Stimulated activated CD8-positive, alpha-beta memory T cell treated with anti-CD3 and anti-CD28 coated beads, Interleukin-15, amount 100 ng/mL, for 48 hours (primary cell): ENCODE data around the gene EDNRA.
"Not testable (repeated sequence)": the region's sequence is repeated elsewhere in the genome, so short reads cannot be mapped to it uniquely, and the experiment has no call there.

ENCODE experiments used
- DNase-seq, 2 donors: peaks; one replicate each; pipeline ENCODE4 v3.0.0-alpha.2; 2020; ENCODE audit warnings: low read depth in 2 of 2

Gene EDNRA

GRCh38 chr4:147480891-147481576 lies at the start of gene EDNRA:
EDNRA (plus strand) TSS chr4:147481097; CDS start chr4:147485682, 4,585 bp downstream.
- DNase-seq, result no peak

GRCh38 chr4:147434370-147434769 lies 46.5 kb upstream of the EDNRA start:
- not testable (repeated sequence) for DNase-seq

GRCh38 chr4:147440442-147440841 lies 40.5 kb upstream of the EDNRA start:
- no peak for DNase-seq

- no peak for DNase-seq
Observed at GRCh38 chr4:147447786-147448185, 33.1 kb upstream of the EDNRA start.

GRCh38 chr4:147453561-147454141 lies 27.2 kb upstream of the EDNRA start:
- DNase-seq, result no peak

GRCh38 chr4:147456706-147457105 lies 24.2 kb upstream of the EDNRA start:
- no peak for DNase-seq

GRCh38 chr4:147461161-147461560 lies 19.7 kb upstream of the EDNRA start:
- no peak for DNase-seq

GRCh38 chr4:147463065-147463464 lies 17.8 kb upstream of the EDNRA start:
- DNase-seq, result no peak

- DNase-seq, result no peak
Observed at GRCh38 chr4:147465461-147465860, 15.4 kb upstream of the EDNRA start.

GRCh38 chr4:147477439-147477838 lies 3.5 kb upstream of the EDNRA start:
- DNase-seq, result no peak

GRCh38 chr4:147479376-147479775 lies 1.5 kb upstream of the EDNRA start:
- no peak for DNase-seq

- DNase-seq, result no peak
Observed at GRCh38 chr4:147479786-147480185, 1.1 kb upstream of the EDNRA start.

- DNase-seq, result no peak
Observed at GRCh38 chr4:147480502-147480890, 401 bp upstream of the EDNRA start.

- no peak for DNase-seq
Observed at GRCh38 chr4:147481577-147482109, 746 bp downstream of the EDNRA start.

- no peak for DNase-seq
Observed at GRCh38 chr4:147482281-147482680, 1.4 kb downstream of the EDNRA start.

GRCh38 chr4:147485167-147485566 lies 4.3 kb downstream of the EDNRA start:
- no peak for DNase-seq

- no peak for DNase-seq
Observed at GRCh38 chr4:147487616-147488015, 6.7 kb downstream of the EDNRA start.

GRCh38 chr4:147488556-147488955 lies 7.7 kb downstream of the EDNRA start:
- no peak for DNase-seq

- DNase-seq, result no peak
Observed at GRCh38 chr4:147491086-147491485, 10.2 kb downstream of the EDNRA start.

- DNase-seq, result no peak
Observed at GRCh38 chr4:147492306-147492705, 11.4 kb downstream of the EDNRA start.

- no peak for DNase-seq
Observed at GRCh38 chr4:147492761-147493160, 11.9 kb downstream of the EDNRA start.

- DNase-seq, result no peak
Observed at GRCh38 chr4:147493307-147493706, 12.4 kb downstream of the EDNRA start.

GRCh38 chr4:147494301-147494700 lies 13.4 kb downstream of the EDNRA start:
- DNase-seq, result no peak
